Activated B cell treated with CpG ODN at 0.5 μM for 24 hours (primary cell): Measurements from ENCODE around the gene COL4A1. TPM values are rescaled to one million over a fixed set of nuclear protein-coding genes. Genes with fewer than 3 reads are reported as not detected.

ENCODE experiments used
- ATAC-seq: fragments of 200-7000 bp; cut with Tn5 transposase; one replicate; pipeline ENCODE4 v1.10.0; 2021; ENCODE audit warnings: low read depth, mild to moderate bottlenecking, moderate library complexity
- CTCF ChIA-PET: fragments of 350-600 bp; sonication (Branson Sonifier 250); formaldehyde crosslinking; loops from one replicate; lab custom pipeline; 2021; ENCODE audit warnings: antibody characterized with exemption; lab: Charles Lee
- POLR2A ChIA-PET: fragments of 350-600 bp; sonication (Branson Sonifier 250); formaldehyde crosslinking; loops from one replicate; lab custom pipeline; 2021; ENCODE audit warnings: antibody characterized with exemption; lab: Charles Lee
- DNase-seq: peaks from one replicate; pipeline ENCODE4 v3.0.0; 2022
- H3K27ac Mint-ChIP-seq: one replicate; pipeline ENCODE4 v1.8.0; 2020; ENCODE audit warnings: mixed read lengths
- H3K27me3 Mint-ChIP-seq: one replicate; pipeline ENCODE4 v1.8.0; 2021; ENCODE audit warnings: mixed read lengths
- H3K36me3 Mint-ChIP-seq: one replicate; pipeline ENCODE4 v1.8.0; 2021; ENCODE audit warnings: low read depth, mixed read lengths
- H3K4me1 Mint-ChIP-seq: one replicate; pipeline ENCODE4 v1.8.0; 2021; ENCODE audit warnings: mixed read lengths
- H3K4me3 Mint-ChIP-seq: one replicate; pipeline ENCODE4 v1.8.0; 2020; ENCODE audit warnings: mild to moderate bottlenecking, mixed read lengths
- H3K9me3 Mint-ChIP-seq: one replicate; pipeline ENCODE4 v1.8.0; 2020; ENCODE audit warnings: mixed read lengths
- CTCF ChIP-seq: fragments of 200-600 bp; IDR thresholded peaks from one replicate; pipeline ENCODE4 v1.8.0; 2022; ENCODE audit warnings: antibody characterized with exemption, mild to moderate bottlenecking
- intact Hi-C: fragments of 100-400 bp; cut with micrococcal nuclease; formaldehyde crosslinking; loops from one replicate; pipeline ENCODE4 v1.15.1; 2024
- total RNA-seq: library from RNA; stranded (reverse); gene quantifications from 2 replicates; pipeline ENCODE4 v1.2.3, GENCODE V29; 2022

Gene COL4A1
- total RNA-seq, 1 donor from 2014 or later: not detected

- ATAC-seq: no peak
- Mint-ChIP-seq H3K27ac (no peak overlapping the region), H3K36me3 (no peaks in the 10 kb centered on the region), H3K4me1 (peaks cover 20% of the 10 kb centered on the region), H3K9me3 (peaks cover 10% of the 10 kb centered on the region), H3K27me3 (peaks cover 25% of the 10 kb centered on the region), H3K4me3 (no peak overlapping the region)
- no peak for TF ChIP-seq CTCF
- DNase-seq: no peak
- ChIA-PET POLR2A (no interaction called here), CTCF (no interaction called here)
- intact Hi-C loops: no loop called here
These were observed 30.3 kb upstream of the COL4A1 start for GRCh38 chr13:110337247-110337646.

GRCh38 chr13:110336681-110337080 lies 29.7 kb upstream of the COL4A1 start:
- Mint-ChIP-seq H3K27me3 (peaks cover 22% of the 10 kb centered on the region), H3K27ac (no peak overlapping the region), H3K36me3 (no peaks in the 10 kb centered on the region), H3K4me1 (peaks cover 17% of the 10 kb centered on the region), H3K9me3 (peaks cover 10% of the 10 kb centered on the region), H3K4me3 (no peak overlapping the region)
- ChIA-PET POLR2A (no interaction called here), CTCF (no interaction called here)
- intact Hi-C loops: no loop called here
- ATAC-seq (no peak), DNase-seq (no peak)
- no peak for TF ChIP-seq CTCF

- H3K27me3 Mint-ChIP-seq: peaks cover 20% of the 10 kb centered on the region
- H3K27ac Mint-ChIP-seq: no peak overlapping the region
- intact Hi-C loops: no loop called here
- H3K4me1 Mint-ChIP-seq: peaks cover 11% of the 10 kb centered on the region
- H3K36me3 Mint-ChIP-seq: no peaks in the 10 kb centered on the region
- ChIA-PET POLR2A (no interaction called here), CTCF (no interaction called here)
- ATAC-seq (no peak), DNase-seq (no peak)
- TF ChIP-seq CTCF: no peak
- H3K4me3 Mint-ChIP-seq: no peak overlapping the region
- H3K9me3 Mint-ChIP-seq: peaks cover 10% of the 10 kb centered on the region
These were observed 29.2 kb upstream of the COL4A1 start for GRCh38 chr13:110336108-110336507.

GRCh38 chr13:110334841-110335490 lies 28.0 kb upstream of the COL4A1 start:
- Mint-ChIP-seq H3K27ac (no peak overlapping the region), H3K27me3 (peaks cover 22% of the 10 kb centered on the region), H3K4me1 (peaks cover under 1% of the 10 kb centered on the region), H3K4me3 (no peak overlapping the region), H3K9me3 (peaks cover 10% of the 10 kb centered on the region), H3K36me3 (no peaks in the 10 kb centered on the region)
- POLR2A ChIA-PET: no interaction called here
- intact Hi-C loops: no loop called here
- no peak for TF ChIP-seq CTCF
- DNase-seq (no peak), ATAC-seq (no peak)
- CTCF ChIA-PET: no interaction called here

GRCh38 chr13:110334256-110334655 lies 27.3 kb upstream of the COL4A1 start:
- ATAC-seq (no peak), DNase-seq (no peak)
- intact Hi-C loops: no loop called here
- H3K27me3 Mint-ChIP-seq: peaks cover 18% of the 10 kb centered on the region
- H3K36me3 Mint-ChIP-seq: no peaks in the 10 kb centered on the region
- no peaks in the 10 kb centered on the region for H3K4me1 Mint-ChIP-seq
- H3K27ac Mint-ChIP-seq: no peak overlapping the region
- ChIA-PET POLR2A (no interaction called here), CTCF (no interaction called here)
- H3K4me3 Mint-ChIP-seq: no peak overlapping the region
- no peak for TF ChIP-seq CTCF
- peaks cover 10% of the 10 kb centered on the region for H3K9me3 Mint-ChIP-seq
